ENCODE measurements around the gene GPR89B. TPM values are rescaled to one million over a fixed set of nuclear protein-coding genes. Genes with fewer than 3 reads are reported as not detected.
"Not testable (repeated sequence)": the region's sequence is repeated elsewhere in the genome, so short reads cannot be mapped to it uniquely, and the experiment has no call there.

GPR89B gene
- total and polyA plus RNA-seq, 9 of the 15 experiments (the other 6 are each of a cell fraction or from before 2014, with no cell fraction given): 9.3 to 39.3 (median 19.6) TPM

DNA sequence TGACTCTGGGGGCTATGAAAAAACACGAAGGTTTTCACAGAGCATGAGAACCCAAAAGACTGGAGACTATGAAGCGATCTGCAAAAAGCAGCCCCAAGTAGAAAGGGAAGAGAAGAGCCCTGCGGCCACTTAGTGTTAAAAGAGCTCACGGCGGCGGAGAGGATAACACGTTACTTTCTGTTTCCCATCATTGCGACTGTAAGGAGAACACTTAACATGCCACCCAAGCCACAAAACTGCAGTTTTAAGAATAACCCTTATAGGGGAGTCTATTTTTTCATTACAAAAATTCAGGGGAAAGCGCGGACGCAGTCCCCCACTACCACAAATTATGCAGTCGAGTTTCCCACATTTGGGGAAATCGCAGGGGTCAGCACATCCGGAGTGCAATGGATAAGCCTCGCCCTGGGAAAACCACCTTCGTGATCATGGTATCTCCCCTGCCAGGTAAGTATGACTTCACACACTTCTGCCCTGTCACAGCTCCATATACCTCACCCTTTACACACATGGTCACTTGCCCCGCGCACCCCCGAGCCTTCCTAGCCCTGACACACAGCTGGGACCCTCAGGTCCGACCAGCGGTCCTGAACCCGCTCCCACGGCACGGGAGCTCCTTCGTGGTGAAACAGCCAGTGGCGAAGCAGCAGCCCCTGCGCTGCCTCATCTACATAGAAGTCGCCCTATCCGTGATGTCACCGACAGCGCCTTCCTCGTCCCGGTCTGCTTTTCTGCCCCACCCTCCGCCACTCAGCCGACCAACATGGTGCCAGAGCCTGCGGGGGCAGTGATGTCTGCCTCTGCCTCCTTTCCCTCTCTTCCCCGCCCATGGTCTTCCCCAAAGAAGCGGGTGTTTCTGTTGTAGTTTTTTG is 110.5 kb downstream of the GPR89B start (continued):
- TF ChIP-seq ETV6 (IDR thresholded peaks at IDR 0.05; ENCODE audit: borderline replicate concordance in 1 of 2, low read depth in 2 of 2, low read length in 1 of 2) (peak in 1 of 2 experiments; percentile 48; a peak in 1 of 4 replicates), RNF2 (IDR thresholded peaks at IDR 0.05) (peak; percentile 95), THRAP3 (IDR thresholded peaks at IDR 0.05; ENCODE audit: borderline replicate concordance) (peak; percentile 89; the same call in 1 of the 2 replicates), EP400 (IDR thresholded peaks at IDR 0.05) (peak; percentile 66), BCOR (IDR thresholded peaks at IDR 0.05) (peak; percentile 47; the same call in 1 of the 2 replicates), MAFK (IDR thresholded peaks at IDR 0.05; ENCODE audit: low read length) (peak; percentile 49; the same call in 1 of the 2 replicates), ETV1 (tag; conservative IDR thresholded peaks at IDR 0.05; ENCODE audit: low read depth) (peak; percentile 91), CEBPG (CRISPR knock-in tag; IDR thresholded peaks at IDR 0.05) (peak; percentile 56; the same call in 1 of the 2 replicates), NR2F6 (CRISPR knock-in tag; IDR thresholded peaks at IDR 0.05) (peak; percentile 84; the same call in 1 of the 2 replicates), POLR2G (IDR thresholded peaks at IDR 0.05; ENCODE audit: low read depth, low read length) (peak; percentile 50; the same call in 1 of the 2 replicates), ZBTB17 (CRISPR knock-in tag; IDR thresholded peaks at IDR 0.05) (peak; percentile 91), GATAD2A (IDR thresholded peaks at IDR 0.05) (peak; percentile 84; the same call in 1 of the 2 replicates), FOXA3 (CRISPR knock-in tag; conservative IDR thresholded peaks at IDR 0.05 in 1 of 2, IDR thresholded peaks at IDR 0.05 in 1 of 2) (0 out of 4 replicates have a peak, but pooled peaks of 1 of the 2 experiments have one; percentile 29), ZC3H4 (CRISPR knock-in tag; IDR thresholded peaks at IDR 0.05; ENCODE audit: borderline replicate concordance) (peak; percentile 60; the same call in 1 of the 2 replicates)
- not testable (repeated sequence) for TF ChIP-seq ETV6 (CRISPR knock-in tag; IDR thresholded peaks at IDR 0.05; ENCODE audit: borderline replicate concordance); CEBPG (tag; conservative IDR thresholded peaks at IDR 0.05 in 1 of 2, IDR thresholded peaks at IDR 0.05 in 1 of 2)
- TF ChIP-seq, protein P1, sequence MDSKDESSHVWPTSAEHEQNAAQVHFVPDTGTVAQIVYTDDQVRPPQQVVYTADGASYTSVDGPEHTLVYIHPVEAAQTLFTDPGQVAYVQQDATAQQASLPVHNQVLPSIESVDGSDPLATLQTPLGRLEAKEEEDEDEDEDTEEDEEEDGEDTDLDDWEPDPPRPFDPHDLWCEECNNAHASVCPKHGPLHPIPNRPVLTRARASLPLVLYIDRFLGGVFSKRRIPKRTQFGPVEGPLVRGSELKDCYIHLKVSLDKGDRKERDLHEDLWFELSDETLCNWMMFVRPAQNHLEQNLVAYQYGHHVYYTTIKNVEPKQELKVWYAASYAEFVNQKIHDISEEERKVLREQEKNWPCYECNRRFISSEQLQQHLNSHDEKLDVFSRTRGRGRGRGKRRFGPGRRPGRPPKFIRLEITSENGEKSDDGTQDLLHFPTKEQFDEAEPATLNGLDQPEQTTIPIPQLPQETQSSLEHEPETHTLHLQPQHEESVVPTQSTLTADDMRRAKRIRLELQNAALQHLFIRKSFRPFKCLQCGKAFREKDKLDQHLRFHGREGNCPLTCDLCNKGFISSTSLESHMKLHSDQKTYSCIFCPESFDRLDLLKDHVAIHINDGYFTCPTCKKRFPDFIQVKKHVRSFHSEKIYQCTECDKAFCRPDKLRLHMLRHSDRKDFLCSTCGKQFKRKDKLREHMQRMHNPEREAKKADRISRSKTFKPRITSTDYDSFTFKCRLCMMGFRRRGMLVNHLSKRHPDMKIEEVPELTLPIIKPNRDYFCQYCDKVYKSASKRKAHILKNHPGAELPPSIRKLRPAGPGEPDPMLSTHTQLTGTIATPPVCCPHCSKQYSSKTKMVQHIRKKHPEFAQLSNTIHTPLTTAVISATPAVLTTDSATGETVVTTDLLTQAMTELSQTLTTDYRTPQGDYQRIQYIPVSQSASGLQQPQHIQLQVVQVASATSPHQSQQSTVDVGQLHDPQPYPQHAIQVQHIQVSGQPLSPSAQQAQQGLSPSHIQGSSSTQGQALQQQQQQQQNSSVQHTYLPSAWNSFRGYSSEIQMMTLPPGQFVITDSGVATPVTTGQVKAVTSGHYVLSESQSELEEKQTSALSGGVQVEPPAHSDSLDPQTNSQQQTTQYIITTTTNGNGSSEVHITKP (IDR thresholded peaks at IDR 0.05; ENCODE audit: partially characterized antibody): peak; percentile 96
- TF ChIP-seq, protein P2, sequence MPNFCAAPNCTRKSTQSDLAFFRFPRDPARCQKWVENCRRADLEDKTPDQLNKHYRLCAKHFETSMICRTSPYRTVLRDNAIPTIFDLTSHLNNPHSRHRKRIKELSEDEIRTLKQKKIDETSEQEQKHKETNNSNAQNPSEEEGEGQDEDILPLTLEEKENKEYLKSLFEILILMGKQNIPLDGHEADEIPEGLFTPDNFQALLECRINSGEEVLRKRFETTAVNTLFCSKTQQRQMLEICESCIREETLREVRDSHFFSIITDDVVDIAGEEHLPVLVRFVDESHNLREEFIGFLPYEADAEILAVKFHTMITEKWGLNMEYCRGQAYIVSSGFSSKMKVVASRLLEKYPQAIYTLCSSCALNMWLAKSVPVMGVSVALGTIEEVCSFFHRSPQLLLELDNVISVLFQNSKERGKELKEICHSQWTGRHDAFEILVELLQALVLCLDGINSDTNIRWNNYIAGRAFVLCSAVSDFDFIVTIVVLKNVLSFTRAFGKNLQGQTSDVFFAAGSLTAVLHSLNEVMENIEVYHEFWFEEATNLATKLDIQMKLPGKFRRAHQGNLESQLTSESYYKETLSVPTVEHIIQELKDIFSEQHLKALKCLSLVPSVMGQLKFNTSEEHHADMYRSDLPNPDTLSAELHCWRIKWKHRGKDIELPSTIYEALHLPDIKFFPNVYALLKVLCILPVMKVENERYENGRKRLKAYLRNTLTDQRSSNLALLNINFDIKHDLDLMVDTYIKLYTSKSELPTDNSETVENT (CRISPR knock-in tag; IDR thresholded peaks at IDR 0.05): peak; percentile 98
- TF ChIP-seq, protein P3, sequence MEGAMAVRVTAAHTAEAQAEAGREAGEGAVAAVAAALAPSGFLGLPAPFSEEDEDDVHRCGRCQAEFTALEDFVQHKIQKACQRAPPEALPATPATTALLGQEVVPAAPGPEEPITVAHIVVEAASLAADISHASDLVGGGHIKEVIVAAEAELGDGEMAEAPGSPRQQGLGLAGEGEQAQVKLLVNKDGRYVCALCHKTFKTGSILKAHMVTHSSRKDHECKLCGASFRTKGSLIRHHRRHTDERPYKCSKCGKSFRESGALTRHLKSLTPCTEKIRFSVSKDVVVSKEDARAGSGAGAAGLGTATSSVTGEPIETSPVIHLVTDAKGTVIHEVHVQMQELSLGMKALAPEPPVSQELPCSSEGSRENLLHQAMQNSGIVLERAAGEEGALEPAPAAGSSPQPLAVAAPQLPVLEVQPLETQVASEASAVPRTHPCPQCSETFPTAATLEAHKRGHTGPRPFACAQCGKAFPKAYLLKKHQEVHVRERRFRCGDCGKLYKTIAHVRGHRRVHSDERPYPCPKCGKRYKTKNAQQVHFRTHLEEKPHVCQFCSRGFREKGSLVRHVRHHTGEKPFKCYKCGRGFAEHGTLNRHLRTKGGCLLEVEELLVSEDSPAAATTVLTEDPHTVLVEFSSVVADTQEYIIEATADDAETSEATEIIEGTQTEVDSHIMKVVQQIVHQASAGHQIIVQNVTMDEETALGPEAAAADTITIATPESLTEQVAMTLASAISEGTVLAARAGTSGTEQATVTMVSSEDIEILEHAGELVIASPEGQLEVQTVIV (CRISPR knock-in tag; IDR thresholded peaks at IDR 0.05; ENCODE audit: borderline replicate concordance): peak; percentile 83

Data from K562 (cell line).